GM23248 (cell line): ENCODE results near the gene RUVBL2.

Experiments
- EZH2 ChIP-seq: fragments of 200-600 bp; sonication (generic); IDR thresholded peaks from 2 replicates; pipeline ENCODE4 v1.6.1; 2018; ENCODE audit warnings: antibody characterized with exemption, mild to moderate bottlenecking; ENCODE audit not compliant: insufficient read depth, poor library complexity, severe bottlenecking
- EZH2phosphoT487 ChIP-seq: fragments of 200-600 bp; sonication (generic); IDR thresholded peaks from 2 replicates; pipeline ENCODE4 v1.6.1; 2018; ENCODE audit warnings: antibody characterized with exemption, moderate library complexity, mild to moderate bottlenecking, low read depth; ENCODE audit not compliant: insufficient read depth

- TF ChIP-seq EZH2: no peak
- TF ChIP-seq EZH2phosphoT487: no peak
Measured at GRCh38 chr19:48950830-48951519, 42.7 kb upstream of the RUVBL2 start.
